Erythroblast (primary cell): ENCODE results near the gene ACBD3.

Source experiments
- DNase-seq, 2 experiments: peaks; one replicate each; lab custom pipeline; 2025; lab: John Stamatoyannopoulos, UW
- GATA1 ChIP-seq: IDR thresholded peaks from 2 replicates; pipeline ENCODE4 v1.6.1; 2011; ENCODE audit warnings: low read depth, mild to moderate bottlenecking, control low read depth, low read length, moderate library complexity
- POLR2A ChIP-seq: IDR thresholded peaks from 2 replicates; pipeline ENCODE4 v1.6.1; 2011; ENCODE audit warnings: mild to moderate bottlenecking, low read length

Gene ACBD3

DNA sequence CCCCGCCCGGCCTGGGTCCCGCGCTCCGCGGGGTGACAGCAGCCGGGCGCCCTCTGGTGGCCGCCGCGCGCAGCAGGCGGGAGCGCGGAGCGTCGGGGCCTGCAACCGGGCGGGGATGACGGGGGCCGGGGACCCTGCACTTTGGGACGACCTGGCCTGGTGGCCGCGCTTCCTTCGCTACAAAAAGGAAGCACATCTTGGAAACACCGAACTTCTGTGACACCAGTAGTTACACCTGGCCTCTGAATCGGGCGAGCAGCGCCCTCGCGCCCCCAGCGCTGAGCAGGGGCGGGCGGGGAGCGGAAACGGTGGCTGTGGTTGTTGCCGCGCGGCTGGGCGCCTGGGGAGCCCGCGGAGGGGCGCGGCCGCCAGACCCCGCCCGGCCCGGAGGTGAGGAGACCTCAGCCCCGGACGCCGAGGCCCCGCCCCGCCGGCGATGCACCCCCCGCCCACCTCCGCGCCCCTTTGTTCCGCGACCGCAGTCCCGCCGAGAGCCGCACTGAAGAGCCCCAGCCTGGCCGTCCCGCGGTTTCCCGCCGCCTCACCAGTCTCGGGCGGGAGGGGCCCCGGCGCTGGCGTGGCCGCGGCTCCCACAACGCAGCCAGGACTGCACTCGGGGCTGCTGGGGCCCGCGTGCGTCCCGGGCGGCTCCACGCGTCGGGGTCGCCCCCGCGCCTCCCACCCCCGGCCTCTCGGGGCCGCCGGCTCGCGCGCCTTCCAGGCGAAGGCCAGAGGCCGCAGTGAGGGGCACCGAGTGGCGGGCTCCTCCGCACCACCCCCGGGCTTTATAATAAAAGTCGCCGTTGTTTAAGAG, 64.7 kb downstream of the ACBD3 start:
- DNase-seq: peak; percentile 78 to 87
- TF ChIP-seq POLR2A (no peak), GATA1 (no peak)

DNA sequence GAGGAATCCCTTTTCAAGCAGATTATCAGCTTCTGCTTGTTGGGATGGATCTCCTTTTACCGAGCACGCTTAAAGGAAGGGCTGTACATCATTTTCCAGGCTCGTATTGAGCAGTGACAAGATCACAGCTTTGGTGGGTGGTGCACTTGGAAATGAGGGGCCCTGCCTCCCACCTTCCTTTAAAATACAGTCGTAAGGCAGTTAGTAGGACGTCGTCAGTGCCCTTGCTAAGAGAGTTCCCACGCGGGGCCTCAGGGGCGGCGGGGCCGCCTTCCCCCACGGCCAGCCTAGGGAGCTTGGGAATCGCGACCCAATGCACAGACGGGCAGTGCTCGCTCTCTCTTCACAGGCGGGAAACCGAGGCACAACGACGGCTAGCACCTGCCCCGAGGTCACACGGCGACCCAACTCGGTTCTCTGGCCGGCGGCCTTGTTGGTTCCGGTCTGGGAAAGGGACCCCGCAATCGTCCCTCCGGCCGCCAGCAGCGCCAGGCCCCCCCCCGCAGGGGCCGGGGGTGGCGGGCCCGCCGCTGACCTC, 65.4 kb downstream of the ACBD3 start:
- DNase-seq: no peak
- TF ChIP-seq GATA1: no peak
- no peak for TF ChIP-seq POLR2A

DNA sequence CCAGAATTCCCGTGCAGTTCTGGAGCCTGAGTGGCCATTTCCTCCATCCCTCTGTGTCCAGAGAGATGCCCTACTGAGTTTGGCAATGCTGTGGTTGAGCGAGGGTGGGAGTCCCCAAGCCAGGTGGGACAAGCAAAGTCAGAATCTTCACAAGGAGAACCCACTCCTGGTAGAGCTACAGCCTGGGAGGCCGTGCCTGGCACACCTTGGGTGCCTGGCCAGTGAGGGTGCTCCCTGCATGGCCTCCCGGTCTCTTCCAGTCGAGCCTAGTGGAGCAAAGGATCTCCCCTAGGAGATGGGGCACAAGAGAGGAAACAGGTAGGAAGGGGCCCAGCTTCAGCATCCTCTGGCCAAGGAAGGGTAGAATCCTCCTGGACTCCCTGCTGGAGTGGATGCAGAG, 66.1 kb downstream of the ACBD3 start:
- DNase-seq: no peak
- TF ChIP-seq GATA1 (no peak), POLR2A (no peak)

DNA sequence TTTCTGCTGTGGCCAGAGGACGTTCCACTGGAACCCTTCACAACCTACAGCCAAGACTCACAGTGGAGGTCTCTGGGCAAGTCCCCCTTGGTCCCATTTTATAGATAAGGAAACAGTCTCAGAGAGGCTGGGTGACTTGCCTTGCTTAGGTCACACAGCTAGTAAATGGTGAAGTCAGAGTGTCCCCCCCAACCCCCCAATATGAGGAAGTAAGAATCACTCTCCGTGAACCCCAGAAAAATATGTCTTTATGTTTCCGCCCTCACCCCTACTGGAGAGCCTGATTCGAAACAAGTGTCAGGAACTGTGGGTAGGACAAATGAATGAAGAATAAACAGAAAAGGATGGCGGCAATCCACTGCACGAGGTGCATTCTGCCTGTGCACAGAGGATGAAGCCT, 67.4 kb downstream of the ACBD3 start:
- TF ChIP-seq GATA1 (no peak), POLR2A (no peak)
- DNase-seq: no peak

DNA sequence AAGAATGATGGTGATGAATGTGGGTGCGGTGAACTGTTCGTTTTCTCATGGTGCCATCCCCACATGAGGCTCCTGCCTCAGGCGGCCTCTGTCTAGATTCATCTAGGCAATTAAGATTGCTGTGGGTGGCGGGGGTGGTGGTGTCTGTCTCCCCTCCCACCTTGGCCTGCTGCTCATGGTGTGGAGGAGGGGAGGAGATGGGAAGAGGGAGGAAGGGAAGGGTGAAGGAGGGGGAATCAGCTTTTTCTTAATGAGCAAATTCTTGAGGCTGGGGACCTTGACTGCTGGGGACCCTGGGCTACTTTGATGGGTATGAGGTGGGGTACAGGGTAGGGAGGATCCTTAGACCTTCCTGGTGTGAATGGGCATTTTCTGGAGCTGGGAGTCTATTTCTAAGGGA, 68.2 kb downstream of the ACBD3 start:
- TF ChIP-seq POLR2A: no peak
- TF ChIP-seq GATA1: no peak
- DNase-seq: no peak

DNA sequence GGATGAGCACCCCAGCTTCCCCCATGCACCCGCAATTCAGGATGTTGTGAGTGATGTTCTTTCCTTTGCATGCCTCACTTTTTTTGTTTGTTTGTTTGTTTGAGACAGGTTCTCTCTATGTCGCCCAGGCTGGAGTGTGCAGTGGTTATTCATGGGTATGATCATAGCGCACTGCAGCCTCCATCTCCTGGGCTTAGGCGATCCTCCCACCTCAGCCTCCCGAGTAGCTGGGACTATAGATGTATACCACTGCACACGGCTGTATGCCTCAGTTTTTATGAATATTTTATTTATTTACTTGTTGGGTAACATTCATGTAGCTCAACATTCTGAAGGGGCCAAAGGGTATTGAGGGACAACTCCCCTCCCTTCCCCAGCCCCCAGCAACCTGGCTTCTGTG, 69.2 kb downstream of the ACBD3 start:
- TF ChIP-seq POLR2A: no peak
- no peak for TF ChIP-seq GATA1
- no peak for DNase-seq

DNA sequence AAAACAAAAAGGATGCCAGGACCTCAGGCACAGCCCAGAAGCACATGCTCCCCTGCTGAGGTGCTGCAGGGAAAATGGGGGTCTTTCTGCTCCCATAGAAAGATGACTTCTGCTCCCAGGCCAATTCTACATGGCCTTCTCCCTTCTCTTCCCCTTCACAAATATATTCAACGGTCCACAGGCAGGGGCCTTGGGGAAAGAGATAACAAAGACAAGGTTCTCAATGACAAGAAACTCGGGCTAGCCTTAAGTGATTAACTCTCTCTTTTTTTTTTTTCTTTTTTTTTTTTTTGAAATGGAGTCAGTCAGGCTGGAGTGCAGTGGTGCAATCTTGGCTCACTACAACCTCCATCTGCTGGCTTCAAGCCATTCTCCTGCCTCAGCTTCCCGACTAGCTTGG, 69.9 kb downstream of the ACBD3 start:
- TF ChIP-seq POLR2A (no peak), GATA1 (no peak)

DNA sequence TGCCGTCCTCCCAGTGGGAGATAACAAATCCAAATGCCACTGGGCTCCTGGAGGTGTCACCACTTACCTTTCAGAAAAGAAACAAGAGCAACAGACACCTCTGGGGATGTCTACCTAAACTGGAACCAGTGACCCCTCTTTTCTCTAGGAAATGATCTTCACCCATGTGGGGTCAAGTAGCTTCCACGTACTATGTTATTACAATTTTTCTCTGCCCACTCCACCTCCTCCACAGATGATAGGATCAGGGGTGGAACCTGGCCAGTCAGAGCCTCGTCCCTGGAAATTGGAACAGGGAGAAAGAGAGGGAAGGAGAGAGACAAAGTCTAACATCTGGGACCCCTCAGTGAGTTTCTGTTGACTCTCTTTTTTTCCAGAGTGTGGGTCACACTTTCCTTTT, 73.9 kb downstream of the ACBD3 start:
- TF ChIP-seq POLR2A (no peak), GATA1 (no peak)
- DNase-seq: no peak

More for the DNA sequence above, 69.9 kb downstream of the ACBD3 start:
- no peak for DNase-seq

DNA sequence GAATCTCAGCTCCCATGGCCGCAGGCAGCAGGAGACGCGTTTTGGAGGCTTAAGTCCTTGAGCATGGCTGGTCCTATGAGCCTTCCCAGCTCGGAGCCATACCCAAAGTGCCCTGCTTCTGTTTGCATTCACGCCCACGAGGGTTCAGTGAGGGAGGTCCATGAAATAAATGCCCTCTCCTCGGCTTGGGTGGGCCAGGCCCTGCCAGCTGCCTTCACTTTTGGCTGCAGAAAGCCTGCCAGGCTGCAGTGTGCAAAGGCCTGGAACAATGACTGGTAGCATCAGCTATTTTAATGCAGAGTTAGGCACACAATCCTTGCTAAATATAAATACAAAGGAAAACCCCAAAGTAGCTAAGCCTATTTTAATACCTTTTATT, 74.7 kb downstream of the ACBD3 start:
- DNase-seq: no peak
- TF ChIP-seq GATA1: no peak
- no peak for TF ChIP-seq POLR2A

DNA sequence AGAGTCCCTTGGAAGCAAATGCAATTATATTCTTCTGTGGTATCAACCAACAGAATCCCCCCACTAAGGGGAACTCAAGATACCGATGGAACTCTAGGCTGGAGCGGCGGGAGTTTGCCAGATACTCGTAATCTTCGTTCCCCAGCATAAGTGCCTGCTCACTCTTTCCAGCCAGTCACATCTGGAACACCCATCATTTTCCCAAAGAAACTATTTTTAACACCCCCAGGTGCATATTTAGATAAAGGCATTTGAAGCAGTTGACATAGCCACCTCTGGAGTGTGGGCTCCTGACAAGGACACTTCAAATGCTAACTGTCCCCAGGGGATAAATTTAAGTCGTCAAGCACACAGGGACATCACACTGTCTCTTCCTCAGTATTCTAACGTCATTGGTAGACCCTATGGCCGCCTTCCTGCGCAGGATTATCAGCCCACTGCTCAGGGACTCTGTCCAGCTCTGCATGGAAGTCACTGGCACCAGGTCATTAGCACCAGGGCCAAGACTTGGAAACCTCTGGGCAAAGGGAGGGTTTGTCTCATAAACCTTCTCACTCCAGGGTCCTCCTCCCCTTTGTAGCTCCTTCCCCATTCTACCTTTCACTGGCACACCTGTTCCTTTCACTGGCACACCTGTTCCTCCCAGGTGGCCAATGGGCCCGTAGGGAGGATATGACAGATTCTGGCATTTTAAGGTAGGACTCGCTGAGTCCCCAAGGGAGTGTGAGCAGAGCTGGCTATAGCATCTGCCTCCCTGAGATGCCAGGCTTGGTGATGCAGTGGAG, 75.3 kb downstream of the ACBD3 start:
- TF ChIP-seq POLR2A (no peak), GATA1 (no peak)
- DNase-seq: peak; percentile 55 to 73

DNA sequence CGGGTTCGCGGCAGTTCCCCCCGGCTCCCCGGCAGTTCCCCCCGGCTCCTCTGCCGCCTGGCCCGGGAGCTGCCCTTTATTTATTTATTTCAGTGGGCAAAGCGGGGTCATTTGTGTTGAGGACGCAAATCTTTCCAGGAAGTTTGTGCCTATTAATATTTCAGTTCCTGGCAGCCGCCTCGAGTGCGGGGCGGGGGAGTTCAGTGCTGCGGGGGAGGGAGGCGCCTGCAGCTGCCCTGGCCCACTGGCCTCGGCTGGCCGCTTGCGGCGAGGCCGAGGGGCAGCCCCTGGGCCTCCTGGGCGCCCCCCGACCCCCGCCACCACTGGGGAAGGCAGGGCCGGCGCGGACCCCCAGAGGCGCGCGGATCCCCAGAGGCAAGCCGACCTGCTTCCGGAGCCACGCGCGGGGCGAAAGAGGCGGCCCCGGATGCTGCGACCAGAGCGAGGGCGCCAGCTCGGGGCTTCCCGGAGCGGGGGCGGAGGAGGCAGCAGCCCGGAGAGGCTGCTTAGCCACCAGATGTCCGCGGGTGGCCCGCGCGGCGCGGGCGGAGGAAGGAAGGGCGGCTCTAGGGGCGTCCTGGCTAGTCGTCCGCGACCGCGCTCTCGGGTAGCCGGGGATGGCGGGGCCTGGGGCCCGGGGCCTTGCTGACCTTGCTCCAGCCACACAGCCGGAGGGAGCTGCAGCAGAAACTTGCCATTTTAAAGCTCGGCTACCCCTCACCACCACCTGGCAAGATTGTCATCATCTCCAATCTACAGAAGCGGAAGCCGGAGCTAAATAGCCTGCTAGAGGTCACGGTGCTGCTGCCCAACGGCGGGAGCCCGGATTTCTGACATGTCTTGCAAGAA, 76.1 kb downstream of the ACBD3 start:
- TF ChIP-seq POLR2A (peak; percentile 16), GATA1 (no peak)
- DNase-seq: peak; percentile 65 to 68

DNA sequence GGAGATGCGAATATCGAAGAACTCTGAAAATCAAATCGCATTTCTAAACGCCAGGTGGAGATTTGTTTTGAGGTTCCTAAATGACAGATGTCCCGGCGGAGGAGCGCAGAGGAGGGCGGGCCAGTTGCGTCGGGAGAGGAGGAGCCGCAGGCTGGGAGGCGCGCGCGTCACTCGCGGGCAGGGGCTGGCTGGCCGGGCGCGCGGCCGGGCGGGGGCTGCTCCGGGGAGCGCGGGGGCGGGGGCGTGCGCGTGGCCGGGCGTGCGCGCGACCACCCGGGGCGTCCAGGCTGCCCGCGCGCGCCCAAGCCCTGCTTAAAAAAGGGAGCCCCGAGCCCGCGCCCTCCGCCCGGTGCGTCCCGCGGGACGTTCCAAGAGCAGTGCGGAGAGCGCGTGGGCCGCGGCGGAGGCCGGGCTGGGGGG, 76.7 kb downstream of the ACBD3 start:
- peak; percentile 79 to 80 for DNase-seq
- TF ChIP-seq GATA1 (no peak), POLR2A (no peak)

DNA sequence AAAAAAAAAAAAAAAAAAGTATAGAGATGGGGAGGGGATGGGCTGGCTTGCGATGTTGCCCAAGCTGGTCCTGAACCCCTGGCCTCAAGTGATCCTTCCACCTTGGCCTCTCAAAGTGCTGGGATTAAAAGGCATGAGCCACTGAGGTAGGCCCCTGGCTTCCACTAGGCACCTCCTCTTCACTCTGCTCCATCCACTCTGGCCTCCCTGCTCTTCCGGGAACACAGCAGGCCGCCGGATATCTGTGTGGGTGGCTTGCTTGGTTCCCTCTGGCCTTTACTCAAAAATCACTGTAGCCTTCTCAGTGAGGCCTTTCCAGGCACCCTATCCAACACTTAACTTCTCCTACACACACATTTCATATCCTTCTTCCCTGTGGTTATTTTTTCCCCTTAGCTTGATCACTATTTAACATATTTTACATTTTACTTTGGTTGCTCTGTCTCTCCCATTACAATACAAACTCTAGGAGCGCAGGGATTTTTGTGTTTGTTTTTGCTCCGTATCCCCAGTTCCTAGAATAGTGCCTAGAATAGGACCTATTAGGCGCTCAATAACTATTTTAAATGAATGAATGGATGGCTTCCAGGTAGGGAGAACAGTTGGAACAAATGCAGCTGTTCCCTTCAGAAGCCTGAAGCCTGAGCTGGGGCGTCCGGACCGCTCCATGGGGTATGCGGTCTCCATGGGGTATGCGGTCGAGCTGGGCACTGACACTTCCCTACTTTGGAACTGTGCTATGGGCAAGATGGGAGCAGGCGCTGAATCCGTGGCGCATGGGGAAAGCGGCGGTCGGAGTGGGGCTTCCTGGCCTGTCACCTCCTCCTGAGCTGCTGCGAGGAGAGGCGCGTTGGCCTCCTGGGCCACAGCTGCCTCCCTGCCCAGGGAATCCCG, 77.4 kb downstream of the ACBD3 start:
- no peak for TF ChIP-seq GATA1
- no peak for TF ChIP-seq POLR2A
- DNase-seq: no peak
